Measurements from ENCODE around the gene RGCC.
"Not testable (repeated sequence)": the region's sequence is repeated elsewhere in the genome, so short reads cannot be mapped to it uniquely, and the experiment has no call there.

The RGCC gene

GRCh38 chr13:41488124-41488523 lies 30.8 kb downstream of the RGCC start:
- no peak for DNase-seq (ENCODE audit: low read depth in 3 of 3, low spot score in 1 of 3)

DNA sequence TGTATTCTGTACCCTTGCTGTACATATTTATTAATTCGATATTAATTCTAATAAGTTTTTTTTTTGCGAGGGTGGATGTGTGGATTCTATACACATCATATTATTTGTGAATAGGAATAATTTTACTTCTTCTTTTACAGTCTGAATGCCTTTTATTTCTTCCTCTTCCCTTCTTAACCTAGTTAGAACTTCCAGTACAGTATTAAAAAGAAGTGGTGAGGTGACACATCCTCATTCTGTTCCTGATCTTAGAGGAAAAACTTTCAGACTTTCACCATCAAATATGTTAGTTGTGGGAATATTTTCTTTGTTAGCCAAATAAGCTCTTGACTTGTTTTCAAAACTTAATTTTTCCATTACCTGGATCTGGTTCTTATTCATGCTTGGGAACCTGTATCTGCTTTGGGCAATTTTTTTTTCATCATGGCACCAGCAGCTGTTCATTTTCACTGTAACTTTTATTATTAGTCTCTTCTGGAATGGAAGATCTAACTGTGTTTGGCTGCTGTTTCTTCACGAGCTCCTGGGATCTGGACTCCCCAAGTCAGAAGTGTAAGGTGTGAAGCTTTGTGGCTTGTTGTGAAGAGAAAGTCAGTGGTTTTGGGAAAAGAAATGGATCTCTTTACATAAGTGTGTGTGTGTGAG lies 33.1 kb downstream of the RGCC start:
- DNase-seq (ENCODE audit: low read depth in 3 of 3, low spot score in 1 of 3), result no peak

GRCh38 chr13:41491436-41491835 lies 34.1 kb downstream of the RGCC start:
- no peak for DNase-seq (ENCODE audit: low read depth in 3 of 3, low spot score in 1 of 3)

DNA sequence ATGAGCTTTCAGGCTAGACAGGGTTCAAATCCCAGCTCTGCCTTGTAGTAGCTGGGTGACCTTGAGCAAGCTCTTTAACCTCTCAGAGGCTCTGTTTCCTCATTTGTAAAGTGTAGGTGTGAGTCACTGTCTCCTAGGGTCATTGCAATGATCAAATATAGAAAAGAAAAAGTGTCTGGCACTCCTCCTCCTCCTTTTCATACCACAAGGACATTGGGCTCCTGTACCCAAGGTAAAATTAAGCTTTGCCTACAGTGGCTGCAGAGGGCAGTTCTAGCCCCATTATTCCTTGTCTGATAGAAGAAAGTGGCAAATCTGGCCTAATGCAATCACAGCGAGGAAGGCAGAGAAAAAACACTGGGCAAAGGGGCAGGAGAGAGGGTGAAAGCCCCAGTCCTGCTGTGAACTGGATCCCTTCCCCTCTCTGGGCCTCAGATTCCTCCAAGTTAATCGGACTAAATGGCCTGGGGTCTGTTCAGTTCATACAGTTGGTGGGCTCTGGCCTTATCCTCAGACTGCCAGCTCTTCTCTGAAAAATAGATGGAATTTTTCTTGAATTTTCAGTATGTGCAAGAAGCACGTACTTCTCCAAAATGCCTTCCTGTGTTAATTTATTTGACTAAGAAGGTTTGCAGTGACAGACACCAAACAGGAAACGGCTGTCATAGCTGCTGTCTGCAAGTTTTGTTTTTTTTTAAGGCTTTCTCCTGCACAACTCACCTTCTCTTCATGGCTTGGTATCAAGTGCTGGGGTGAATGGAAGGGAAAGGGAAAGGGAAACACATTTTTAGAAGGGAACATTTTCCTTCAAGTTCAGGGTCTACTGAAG lies 35.3 kb downstream of the RGCC start:
- DNase-seq (ENCODE audit: low read depth in 3 of 3, low spot score in 1 of 3), result no peak

GRCh38 chr13:41494202-41494601 lies 36.9 kb downstream of the RGCC start:
- DNase-seq (ENCODE audit: low read depth in 3 of 3, low spot score in 1 of 3), result no peak

DNA sequence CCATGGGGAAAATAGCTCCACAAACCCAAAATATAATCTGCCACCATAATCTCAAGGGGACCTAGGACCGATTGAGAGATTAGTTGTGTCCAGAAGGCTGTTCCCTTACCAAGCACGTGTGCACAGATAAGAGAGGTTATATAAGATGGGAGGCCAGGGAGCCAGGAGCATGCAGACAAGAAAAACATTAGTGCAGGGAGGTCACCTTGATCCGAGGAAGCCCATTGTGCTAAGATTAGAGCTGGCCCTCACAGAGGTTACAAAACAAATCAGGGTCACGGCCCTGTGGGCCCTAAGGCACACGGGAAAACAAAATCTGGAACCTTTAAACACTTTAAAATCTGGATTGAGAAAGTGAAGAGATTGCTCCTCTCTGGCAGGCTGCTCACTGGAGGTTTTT lies 37.7 kb downstream of the RGCC start:
- DNase-seq (ENCODE audit: low read depth in 3 of 3, low spot score in 1 of 3), result no peak

GRCh38 chr13:41496420-41497234 lies 39.3 kb downstream of the RGCC start:
- no peak for DNase-seq (ENCODE audit: low read depth in 3 of 3, low spot score in 1 of 3)

DNA sequence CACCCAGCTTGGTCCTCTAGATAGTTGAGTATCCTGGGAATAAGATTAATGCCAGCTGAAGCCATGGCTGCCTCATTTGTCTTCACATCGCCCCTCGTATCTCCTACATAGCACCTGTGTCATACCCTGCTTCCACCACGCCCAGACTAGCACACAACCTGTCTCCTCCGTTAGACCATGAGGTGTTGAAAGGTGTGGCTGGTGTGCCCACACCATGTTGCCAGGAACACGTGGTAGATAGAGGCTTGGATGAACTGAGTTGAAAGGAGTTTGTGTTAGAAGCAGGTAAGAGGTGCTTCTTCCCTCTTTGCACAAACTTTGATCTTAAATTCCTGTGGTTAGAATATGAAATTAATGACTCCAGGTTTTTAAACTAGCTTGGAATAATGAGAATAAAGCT lies 40.1 kb downstream of the RGCC start:
- DNase-seq (ENCODE audit: low read depth in 3 of 3, low spot score in 1 of 3), result no peak

GRCh38 chr13:41499452-41499851 lies 42.1 kb downstream of the RGCC start:
- DNase-seq (ENCODE audit: low read depth in 3 of 3, low spot score in 1 of 3), result no peak

DNA sequence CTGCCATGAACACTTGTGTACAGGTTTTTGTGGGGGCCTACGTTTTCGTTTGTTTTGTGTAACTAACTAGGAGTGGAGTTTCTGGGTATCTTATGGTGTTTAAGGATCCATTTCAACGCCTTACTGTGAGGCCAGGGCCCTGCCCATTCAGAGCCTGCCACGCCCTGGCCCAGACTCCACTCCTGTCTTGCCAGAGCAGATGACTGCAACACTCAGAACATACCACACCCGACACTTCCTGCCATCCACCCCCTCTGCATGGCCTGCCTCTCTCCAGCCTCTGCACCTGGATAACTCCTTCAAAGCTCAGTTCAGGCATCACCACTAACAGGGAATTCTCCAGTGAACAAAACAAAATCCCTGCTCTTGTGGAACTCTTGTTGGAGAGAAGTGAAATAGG lies 43.2 kb downstream of the RGCC start:
- DNase-seq (ENCODE audit: low read depth in 3 of 3, low spot score in 1 of 3), result no peak

GRCh38 chr13:41501281-41501680 lies 43.9 kb downstream of the RGCC start:
- no peak for DNase-seq (ENCODE audit: low read depth in 3 of 3, low spot score in 1 of 3)

DNA sequence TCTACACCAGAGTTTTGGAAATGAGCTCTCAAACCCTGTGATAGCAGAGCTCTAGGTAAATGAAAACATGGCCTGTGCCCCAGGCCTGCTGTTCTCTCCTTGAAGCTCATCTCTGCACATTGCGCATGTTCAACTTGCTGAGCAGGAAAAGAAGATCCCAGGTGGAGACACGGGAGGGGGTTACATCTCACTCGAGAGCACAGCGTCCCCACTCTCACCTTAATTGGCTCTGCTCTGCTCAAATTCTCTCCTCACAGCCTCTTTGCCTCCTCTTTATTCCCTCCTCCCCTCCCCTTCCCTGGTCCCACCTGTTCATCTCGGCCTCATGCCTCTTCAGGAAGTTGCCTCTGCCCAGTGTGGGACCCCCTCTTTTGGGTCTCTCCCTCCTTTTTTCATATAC lies 44.7 kb downstream of the RGCC start:
- DNase-seq (ENCODE audit: low read depth in 3 of 3, low spot score in 1 of 3), result no peak

GRCh38 chr13:41502673-41503072 lies 45.3 kb downstream of the RGCC start:
- DNase-seq (ENCODE audit: low read depth in 3 of 3, low spot score in 1 of 3), result no peak

DNA sequence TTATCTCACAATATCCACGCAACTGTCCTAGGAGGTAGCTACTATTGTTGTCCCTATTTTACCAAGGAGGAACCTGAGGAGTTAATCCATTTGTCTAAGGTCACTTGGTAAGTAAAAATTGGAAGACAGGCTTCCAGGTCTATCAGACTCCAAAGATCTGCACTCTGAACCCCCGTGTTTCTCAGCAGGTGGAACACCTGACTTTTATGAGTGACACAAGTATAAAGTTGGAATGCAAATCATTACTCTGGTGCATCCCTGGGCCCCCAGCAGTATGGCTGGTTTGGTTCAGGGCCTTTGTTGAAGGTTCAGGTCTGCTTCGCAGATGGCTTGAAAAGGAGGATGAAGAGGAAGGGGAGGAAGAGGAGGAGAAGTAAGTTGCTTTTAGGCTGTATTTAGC lies 46.0 kb downstream of the RGCC start:
- no peak for DNase-seq (ENCODE audit: low read depth in 3 of 3, low spot score in 1 of 3)

- not testable (repeated sequence) for DNase-seq (ENCODE audit: low read depth in 3 of 3, low spot score in 1 of 3)
Measured at GRCh38 chr13:41504657-41505056, 47.3 kb downstream of the RGCC start.

DNA sequence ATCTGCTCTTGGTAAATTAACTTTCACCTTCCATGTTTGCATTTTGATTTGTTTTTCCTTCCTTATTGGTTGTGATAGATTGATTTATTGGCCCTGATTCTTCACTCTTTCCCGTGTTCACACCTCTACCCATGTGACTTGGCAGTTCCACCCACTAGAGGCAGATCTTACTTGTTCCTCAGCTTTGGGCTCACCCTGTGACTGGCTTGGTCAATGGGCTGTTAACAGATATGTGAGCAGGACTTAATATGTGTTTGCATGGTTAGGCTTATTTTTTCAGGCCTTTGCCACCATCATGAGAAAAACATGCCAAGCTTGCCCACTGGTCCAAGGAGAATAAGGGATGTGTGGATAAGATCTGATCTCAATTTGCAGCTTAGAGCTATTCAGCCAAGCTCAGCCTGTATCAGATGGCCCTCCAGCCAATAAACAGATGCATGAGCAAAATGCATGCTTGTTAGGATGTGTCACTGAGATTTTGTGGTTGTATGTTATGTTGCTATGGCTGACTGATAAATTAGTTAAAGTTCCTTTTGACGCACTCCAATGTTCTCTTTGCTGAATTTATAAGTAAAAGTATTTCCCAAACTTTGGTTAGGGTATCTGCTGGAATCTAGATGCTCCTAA lies 48.0 kb downstream of the RGCC start:
- DNase-seq (ENCODE audit: low read depth in 3 of 3, low spot score in 1 of 3), result no peak

GRCh38 chr13:41506312-41506711 lies 49.0 kb downstream of the RGCC start:
- no peak for DNase-seq (ENCODE audit: low read depth in 3 of 3, low spot score in 1 of 3)

DNA sequence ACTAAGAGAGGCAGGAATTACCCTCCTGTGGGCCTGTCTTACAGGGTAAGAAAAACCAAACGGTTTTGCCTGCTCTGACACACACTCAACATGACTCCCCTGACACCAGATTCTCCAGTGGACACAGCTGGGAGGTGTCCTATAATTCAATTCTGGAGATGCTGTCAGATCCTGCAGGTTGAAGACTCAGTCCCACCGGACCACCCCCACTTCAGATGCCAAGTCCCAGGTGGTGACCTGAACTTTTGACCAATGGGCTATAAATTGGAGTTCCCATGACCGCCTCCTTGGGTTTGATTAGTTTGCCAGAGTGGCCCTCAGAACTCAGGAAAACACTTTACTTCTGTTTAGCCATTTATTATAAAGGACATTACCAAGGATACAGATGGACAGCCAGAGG lies 52.6 kb downstream of the RGCC start:
- no peak for DNase-seq (ENCODE audit: low read depth in 3 of 3, low spot score in 1 of 3)

DNA sequence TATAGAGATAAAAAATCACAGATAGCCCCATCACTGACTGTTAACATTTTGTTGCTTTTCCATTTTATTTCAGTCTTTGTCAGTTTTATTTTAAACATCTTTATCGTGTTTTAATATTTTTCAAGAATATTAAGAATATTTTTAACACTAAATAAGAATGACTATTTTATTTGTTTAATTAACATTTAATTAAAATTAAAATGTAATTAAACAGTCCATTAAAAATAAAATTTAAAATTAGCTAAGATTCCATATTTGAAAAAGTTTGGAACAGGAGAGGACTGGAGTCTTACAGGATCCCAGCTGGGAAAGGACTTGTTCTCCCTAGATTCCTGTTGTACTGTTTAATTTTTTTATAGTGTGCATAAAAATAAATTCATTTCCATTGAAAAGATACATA lies 54.5 kb downstream of the RGCC start:
- no peak for DNase-seq (ENCODE audit: low read depth in 3 of 3, low spot score in 1 of 3)

DNA sequence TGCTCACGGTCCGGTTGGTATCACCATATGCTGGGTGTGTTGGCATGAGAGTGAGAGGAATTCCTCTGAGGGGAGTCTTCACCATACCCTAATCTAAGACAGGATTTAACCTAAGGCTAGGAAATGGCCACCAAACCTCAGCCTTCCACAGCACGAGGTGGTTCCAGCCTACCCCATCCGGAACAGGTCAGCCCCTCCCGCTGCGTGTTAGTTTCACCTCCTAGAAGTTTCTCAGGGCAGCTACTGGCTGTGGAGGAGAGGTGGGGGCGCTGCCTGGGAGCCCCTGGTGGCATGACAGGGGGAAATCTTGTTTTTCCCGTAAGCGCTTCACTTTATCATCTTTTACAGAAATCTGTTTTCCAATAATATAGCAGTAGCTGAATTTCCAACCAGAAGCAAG lies 55.1 kb downstream of the RGCC start:
- DNase-seq (ENCODE audit: low read depth in 3 of 3, low spot score in 1 of 3), result no peak

DNA sequence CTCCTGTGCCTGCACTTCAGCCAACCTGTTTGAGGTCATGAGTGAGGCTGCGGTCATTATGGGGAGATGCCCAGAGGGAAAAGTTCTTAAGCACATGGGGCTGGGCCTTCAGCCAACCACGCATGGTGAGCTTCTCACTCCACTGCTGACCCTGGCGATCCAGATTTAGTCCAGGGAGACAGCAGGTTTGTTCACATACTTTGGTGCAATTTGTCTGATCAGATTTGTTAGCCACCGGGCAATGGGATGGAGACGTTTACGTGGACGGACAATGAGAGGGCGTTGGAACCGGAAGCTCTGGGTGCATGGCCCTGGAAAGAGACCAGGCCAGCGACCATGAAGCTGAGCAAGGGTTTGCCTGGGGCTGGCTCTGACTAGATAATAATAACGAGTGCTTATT lies 56.2 kb downstream of the RGCC start:
- DNase-seq (ENCODE audit: low read depth in 3 of 3, low spot score in 1 of 3), result no peak
